Measurements from ENCODE around the gene BRF1.

- TF ChIP-seq CTCF (IDR thresholded peaks at IDR 0.05) (no peak), POLR2A (IDR thresholded peaks at IDR 0.05) (peak in 1 of 4 donors; percentile 51)
These were observed 52.2 kb downstream of the BRF1 start, which contains the start of gene BTBD6 for GRCh38 chr14:105248368-105249181.

Data from esophagus squamous epithelium (tissue), 4 donors.